ENCODE measurements around the gene PTPRZ1.

PTPRZ1 gene

GRCh38 chr7:122038134-122038533 lies 165.2 kb downstream of the PTPRZ1 start:
- ChIA-PET POLR2A (no interaction called here), CTCF (no interaction called here)
- H3K36me3 ChIP-seq (ENCODE audit: control insufficient read depth in 2 of 2, insufficient read depth in 1 of 2, low read length in 2 of 2), result no peaks in the 10 kb centered on the region
- H3K4me3 ChIP-seq (ENCODE audit: low read depth, low read length), result no peak overlapping the region
- H3K9me3 ChIP-seq (ENCODE audit: control insufficient read depth, insufficient read depth, low read depth, low read length), result no peaks in the 10 kb centered on the region
- TF ChIP-seq ZXDB (tag by site-specific recombination; IDR thresholded peaks at IDR 0.05) (no peak), ZBTB1 (tag by site-specific recombination; IDR thresholded peaks at IDR 0.05) (no peak), BCL11B (tag by site-specific recombination; IDR thresholded peaks at IDR 0.05; ENCODE audit: low read depth) (no peak), ZNF2 (tag by site-specific recombination; IDR thresholded peaks at IDR 0.05) (no peak), ZNF544 (tag by site-specific recombination; IDR thresholded peaks at IDR 0.05) (no peak), GLIS1 (tag by site-specific recombination; IDR thresholded peaks at IDR 0.05) (no peak), SETDB1 (IDR thresholded peaks at IDR 0.05; ENCODE audit: insufficient read length, low read length) (no peak), ZNF18 (tag by site-specific recombination; IDR thresholded peaks at IDR 0.05) (no peak), ZIC2 (tag by site-specific recombination; IDR thresholded peaks at IDR 0.05) (no peak), ZNF404 (tag by site-specific recombination; IDR thresholded peaks at IDR 0.05) (no peak), ZNF837 (tag by site-specific recombination; IDR thresholded peaks at IDR 0.05) (no peak)
- TF ChIP-seq, protein P1, sequence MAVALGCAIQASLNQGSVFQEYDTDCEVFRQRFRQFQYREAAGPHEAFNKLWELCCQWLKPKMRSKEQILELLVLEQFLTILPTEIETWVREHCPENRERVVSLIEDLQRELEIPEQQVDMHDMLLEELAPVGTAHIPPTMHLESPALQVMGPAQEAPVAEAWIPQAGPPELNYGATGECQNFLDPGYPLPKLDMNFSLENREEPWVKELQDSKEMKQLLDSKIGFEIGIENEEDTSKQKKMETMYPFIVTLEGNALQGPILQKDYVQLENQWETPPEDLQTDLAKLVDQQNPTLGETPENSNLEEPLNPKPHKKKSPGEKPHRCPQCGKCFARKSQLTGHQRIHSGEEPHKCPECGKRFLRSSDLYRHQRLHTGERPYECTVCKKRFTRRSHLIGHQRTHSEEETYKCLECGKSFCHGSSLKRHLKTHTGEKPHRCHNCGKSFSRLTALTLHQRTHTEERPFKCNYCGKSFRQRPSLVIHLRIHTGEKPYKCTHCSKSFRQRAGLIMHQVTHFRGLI (tag by site-specific recombination; IDR thresholded peaks at IDR 0.05), result no peak
- TF ChIP-seq, protein P2, sequence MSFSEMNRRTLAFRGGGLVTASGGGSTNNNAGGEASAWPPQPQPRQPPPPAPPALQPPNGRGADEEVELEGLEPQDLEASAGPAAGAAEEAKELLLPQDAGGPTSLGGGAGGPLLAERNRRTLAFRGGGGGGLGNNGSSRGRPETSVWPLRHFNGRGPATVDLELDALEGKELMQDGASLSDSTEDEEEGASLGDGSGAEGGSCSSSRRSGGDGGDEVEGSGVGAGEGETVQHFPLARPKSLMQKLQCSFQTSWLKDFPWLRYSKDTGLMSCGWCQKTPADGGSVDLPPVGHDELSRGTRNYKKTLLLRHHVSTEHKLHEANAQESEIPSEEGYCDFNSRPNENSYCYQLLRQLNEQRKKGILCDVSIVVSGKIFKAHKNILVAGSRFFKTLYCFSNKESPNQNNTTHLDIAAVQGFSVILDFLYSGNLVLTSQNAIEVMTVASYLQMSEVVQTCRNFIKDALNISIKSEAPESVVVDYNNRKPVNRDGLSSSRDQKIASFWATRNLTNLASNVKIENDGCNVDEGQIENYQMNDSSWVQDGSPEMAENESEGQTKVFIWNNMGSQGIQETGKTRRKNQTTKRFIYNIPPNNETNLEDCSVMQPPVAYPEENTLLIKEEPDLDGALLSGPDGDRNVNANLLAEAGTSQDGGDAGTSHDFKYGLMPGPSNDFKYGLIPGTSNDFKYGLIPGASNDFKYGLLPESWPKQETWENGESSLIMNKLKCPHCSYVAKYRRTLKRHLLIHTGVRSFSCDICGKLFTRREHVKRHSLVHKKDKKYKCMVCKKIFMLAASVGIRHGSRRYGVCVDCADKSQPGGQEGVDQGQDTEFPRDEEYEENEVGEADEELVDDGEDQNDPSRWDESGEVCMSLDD (tag by site-specific recombination; IDR thresholded peaks at IDR 0.05), result no peak
- no peak overlapping the region for H3K27ac ChIP-seq (ENCODE audit: extremely low read depth, low read depth, low read length)
- no peaks in the 10 kb centered on the region for H3K4me1 ChIP-seq (ENCODE audit: control insufficient read depth, insufficient read depth, low read length)

DNA sequence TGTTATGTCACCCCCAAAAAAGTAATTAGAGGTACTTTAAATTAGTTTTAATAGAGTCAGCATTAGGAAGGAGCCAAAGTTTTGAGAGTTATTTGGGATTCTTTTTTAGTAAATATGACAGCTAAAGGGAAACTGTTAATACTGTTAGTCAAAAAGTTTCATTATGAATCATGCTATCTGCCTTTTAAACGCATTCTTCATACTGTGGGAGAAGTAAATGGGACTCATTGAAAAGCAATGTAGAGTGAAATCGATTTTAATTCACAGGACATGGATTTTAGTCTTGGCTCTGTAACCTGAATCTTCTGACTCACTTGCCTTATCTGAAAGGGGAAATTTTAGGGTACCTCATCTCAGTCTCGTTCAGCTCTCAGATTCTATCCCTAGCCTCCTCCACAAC lies 165.9 kb downstream of the PTPRZ1 start:
- Histone ChIP-seq H3K4me1 (ENCODE audit: control insufficient read depth, insufficient read depth, low read length) (no peaks in the 10 kb centered on the region), H3K9me3 (ENCODE audit: control insufficient read depth, insufficient read depth, low read depth, low read length) (no peaks in the 10 kb centered on the region), H3K36me3 (ENCODE audit: control insufficient read depth in 2 of 2, insufficient read depth in 1 of 2, low read length in 2 of 2) (no peaks in the 10 kb centered on the region), H3K27ac (ENCODE audit: extremely low read depth, low read depth, low read length) (no peak overlapping the region), H3K4me3 (ENCODE audit: low read depth, low read length) (no peak overlapping the region)
- POLR2A ChIA-PET, result no interaction called here
- no peak for TF ChIP-seq ZNF37A (tag by site-specific recombination; IDR thresholded peaks at IDR 0.05)
- no peak for TF ChIP-seq TRIM28 (IDR thresholded peaks at IDR 0.05; ENCODE audit: borderline replicate concordance, low read length)
- TF ChIP-seq ZNF501 (tag by site-specific recombination; IDR thresholded peaks at IDR 0.05), result no peak
- no peak for TF ChIP-seq ZNF747 (tag by site-specific recombination; IDR thresholded peaks at IDR 0.05)
- TF ChIP-seq ZNF610 (tag by site-specific recombination; IDR thresholded peaks at IDR 0.05; ENCODE audit: borderline replicate concordance), result no peak
- no peak for TF ChIP-seq ZBTB7A (tag by site-specific recombination; IDR thresholded peaks at IDR 0.05; ENCODE audit: low read depth)
- TF ChIP-seq, protein P3, sequence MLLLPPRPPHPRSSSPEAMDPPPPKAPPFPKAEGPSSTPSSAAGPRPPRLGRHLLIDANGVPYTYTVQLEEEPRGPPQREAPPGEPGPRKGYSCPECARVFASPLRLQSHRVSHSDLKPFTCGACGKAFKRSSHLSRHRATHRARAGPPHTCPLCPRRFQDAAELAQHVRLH (tag by site-specific recombination; IDR thresholded peaks at IDR 0.05), result no peak
- no peak for TF ChIP-seq ZFP3 (tag by site-specific recombination; IDR thresholded peaks at IDR 0.05; ENCODE audit: low read depth)
- CTCF ChIA-PET, result no interaction called here
